Hepatocyte (in vitro differentiated cells): Measurements from ENCODE around the gene MAN1C1. TPM values are rescaled to one million over a fixed set of nuclear protein-coding genes. Genes with fewer than 3 reads are reported as not detected.
A peak's percentile ranks its signal among the peaks of the same experiment; 100 is the strongest.

ENCODE experiments used
- DNase-seq: peaks from one replicate; pipeline ENCODE4 v3.0.0-alpha.2; 2016; ENCODE audit warnings: low spot score
- H2AFZ ChIP-seq: fragments of 200-600 bp; sonication (generic); 2 replicates; pipeline ENCODE4 v1.6.0; 2016; ENCODE audit warnings: antibody characterized with exemption, mild to moderate bottlenecking
- H3K27ac ChIP-seq: fragments of 200-600 bp; sonication (generic); 2 replicates; pipeline ENCODE4 v1.5.1; 2016; ENCODE audit warnings: mild to moderate bottlenecking
- H3K27me3 ChIP-seq: fragments of 200-600 bp; sonication (generic); 2 replicates; pipeline ENCODE4 v1.6.1; 2016
- H3K36me3 ChIP-seq: fragments of 200-600 bp; sonication (generic); replicated peaks from 2 replicates; pipeline ENCODE4 v1.5.1; 2016; ENCODE audit warnings: low read depth; ENCODE audit not compliant: insufficient read depth
- H3K4me1 ChIP-seq: fragments of 200-600 bp; sonication (generic); 2 replicates; pipeline ENCODE4 v1.5.1; 2016; ENCODE audit warnings: mild to moderate bottlenecking, moderate library complexity; ENCODE audit not compliant: insufficient read depth
- H3K4me2 ChIP-seq: fragments of 200-600 bp; sonication (generic); 2 replicates; pipeline ENCODE4 v1.6.0; 2016
- H3K4me3 ChIP-seq: fragments of 200-600 bp; sonication (generic); 2 replicates; pipeline ENCODE4 v1.5.1; 2016; ENCODE audit warnings: mild to moderate bottlenecking
- H3K79me2 ChIP-seq: fragments of 200-600 bp; sonication (generic); 2 replicates; pipeline ENCODE4 v1.6.0; 2017; ENCODE audit warnings: mild to moderate bottlenecking
- H3K9me2 ChIP-seq: fragments of 200-600 bp; sonication (generic); replicated peaks from 2 replicates; pipeline ENCODE4 v1.6.0; 2017; ENCODE audit warnings: mild to moderate bottlenecking; ENCODE audit not compliant: insufficient read depth
- H3K9me3 ChIP-seq: fragments of 200-600 bp; sonication (generic); 2 replicates; pipeline ENCODE4 v1.5.1; 2016; ENCODE audit warnings: low read depth, mild to moderate bottlenecking
- H4K20me1 ChIP-seq: fragments of 200-600 bp; sonication (generic); 2 replicates; pipeline ENCODE4 v1.6.0; 2016; ENCODE audit warnings: mild to moderate bottlenecking; ENCODE audit not compliant: insufficient read depth, poor library complexity, severe bottlenecking
- EZH2 ChIP-seq: fragments of 200-600 bp; sonication (generic); IDR thresholded peaks from 2 replicates; pipeline ENCODE4 v1.6.1; 2016; ENCODE audit warnings: antibody characterized with exemption, mild to moderate bottlenecking, borderline replicate concordance
- EZH2phosphoT487 ChIP-seq: fragments of 200-600 bp; sonication (generic); IDR thresholded peaks from one replicate; pipeline ENCODE4 v1.6.1; 2018; ENCODE audit warnings: antibody characterized with exemption, mild to moderate bottlenecking, low read depth, moderate library complexity; ENCODE audit not compliant: unreplicated experiment, severe bottlenecking
- WGBS: methylation state at CpG from one replicate; pipeline ENCODE4 v1.1.6; 2016; ENCODE audit warnings: low lambda C conversion rate; ENCODE audit errors: missing lambda C conversion rate; 5-methylcytosine and 5-hydroxymethylcytosine counted together
- polyA plus RNA-seq: library from polyadenylated mRNA; unstranded; fragments of >200 nt; fragmentation: Nextera tagmentation; extraction: Ambion mirVana; gene quantifications from 2 replicates; pipeline ENCODE4 v1.2.1, GENCODE V29; 2016
- total RNA-seq: library from RNA; depleted of rRNA; stranded (reverse); fragments of >200 nt; gene quantifications from 2 replicates; pipeline ENCODE4 v1.2.3, GENCODE V29; 2014
- TF ChIP-seq, protein P1 (sequence below): fragments of 200-600 bp; sonication (generic); IDR thresholded peaks from 2 replicates; pipeline ENCODE4 v1.5.1; 2016; ENCODE audit warnings: antibody characterized with exemption, mild to moderate bottlenecking; ENCODE audit not compliant: poor library complexity

MAN1C1 gene
- total and polyA plus RNA-seq, 2 experiments from 2014 or later = 20.6 to 29.3 TPM

DNA sequence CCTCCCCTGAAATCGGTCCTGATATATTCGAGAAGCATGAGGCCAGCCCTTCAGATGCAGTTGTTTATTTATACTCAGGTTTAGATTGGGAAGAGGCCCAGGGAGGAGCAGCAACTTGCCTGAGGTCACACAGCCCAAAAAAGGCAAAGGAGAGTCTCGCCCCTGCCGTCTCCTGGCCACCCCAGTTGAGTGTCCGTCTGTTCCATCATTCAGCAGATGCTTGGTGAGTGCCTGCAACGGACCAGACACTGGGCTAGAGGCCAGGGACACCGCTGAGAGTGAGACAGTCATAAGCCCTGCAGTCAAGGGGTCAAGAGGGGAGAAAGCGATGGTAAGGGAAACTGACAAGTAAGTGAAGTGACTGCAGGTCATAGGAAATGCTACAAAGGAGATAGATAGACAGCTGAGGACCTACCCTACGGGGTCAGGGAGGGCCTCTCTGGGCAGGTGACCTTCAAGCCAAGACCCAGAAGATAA is 168.0 kb downstream of the MAN1C1 start:
- TF ChIP-seq EZH2phosphoT487 (no peak), EZH2 (no peak)
- TF ChIP-seq, protein P1, sequence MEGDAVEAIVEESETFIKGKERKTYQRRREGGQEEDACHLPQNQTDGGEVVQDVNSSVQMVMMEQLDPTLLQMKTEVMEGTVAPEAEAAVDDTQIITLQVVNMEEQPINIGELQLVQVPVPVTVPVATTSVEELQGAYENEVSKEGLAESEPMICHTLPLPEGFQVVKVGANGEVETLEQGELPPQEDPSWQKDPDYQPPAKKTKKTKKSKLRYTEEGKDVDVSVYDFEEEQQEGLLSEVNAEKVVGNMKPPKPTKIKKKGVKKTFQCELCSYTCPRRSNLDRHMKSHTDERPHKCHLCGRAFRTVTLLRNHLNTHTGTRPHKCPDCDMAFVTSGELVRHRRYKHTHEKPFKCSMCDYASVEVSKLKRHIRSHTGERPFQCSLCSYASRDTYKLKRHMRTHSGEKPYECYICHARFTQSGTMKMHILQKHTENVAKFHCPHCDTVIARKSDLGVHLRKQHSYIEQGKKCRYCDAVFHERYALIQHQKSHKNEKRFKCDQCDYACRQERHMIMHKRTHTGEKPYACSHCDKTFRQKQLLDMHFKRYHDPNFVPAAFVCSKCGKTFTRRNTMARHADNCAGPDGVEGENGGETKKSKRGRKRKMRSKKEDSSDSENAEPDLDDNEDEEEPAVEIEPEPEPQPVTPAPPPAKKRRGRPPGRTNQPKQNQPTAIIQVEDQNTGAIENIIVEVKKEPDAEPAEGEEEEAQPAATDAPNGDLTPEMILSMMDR = no peak
- DNase-seq = no peak
- 64% methylated on average over 9 of the region's 9 CpGs for WGBS
- Histone ChIP-seq H3K9me3 (no peaks in the 10 kb centered on the region), H3K4me1 (peaks cover 41% of the 10 kb centered on the region), H3K27ac (peak overlapping the region; percentile 56), H3K79me2 (no peaks in the 10 kb centered on the region), H3K4me3 (no peak overlapping the region), H3K36me3 (no peaks in the 10 kb centered on the region), H3K27me3 (no peaks in the 10 kb centered on the region), H4K20me1 (no peaks in the 10 kb centered on the region), H3K4me2 (no peak overlapping the region), H3K9me2 (no peaks in the 10 kb centered on the region), H2AFZ (no peak overlapping the region)

DNA sequence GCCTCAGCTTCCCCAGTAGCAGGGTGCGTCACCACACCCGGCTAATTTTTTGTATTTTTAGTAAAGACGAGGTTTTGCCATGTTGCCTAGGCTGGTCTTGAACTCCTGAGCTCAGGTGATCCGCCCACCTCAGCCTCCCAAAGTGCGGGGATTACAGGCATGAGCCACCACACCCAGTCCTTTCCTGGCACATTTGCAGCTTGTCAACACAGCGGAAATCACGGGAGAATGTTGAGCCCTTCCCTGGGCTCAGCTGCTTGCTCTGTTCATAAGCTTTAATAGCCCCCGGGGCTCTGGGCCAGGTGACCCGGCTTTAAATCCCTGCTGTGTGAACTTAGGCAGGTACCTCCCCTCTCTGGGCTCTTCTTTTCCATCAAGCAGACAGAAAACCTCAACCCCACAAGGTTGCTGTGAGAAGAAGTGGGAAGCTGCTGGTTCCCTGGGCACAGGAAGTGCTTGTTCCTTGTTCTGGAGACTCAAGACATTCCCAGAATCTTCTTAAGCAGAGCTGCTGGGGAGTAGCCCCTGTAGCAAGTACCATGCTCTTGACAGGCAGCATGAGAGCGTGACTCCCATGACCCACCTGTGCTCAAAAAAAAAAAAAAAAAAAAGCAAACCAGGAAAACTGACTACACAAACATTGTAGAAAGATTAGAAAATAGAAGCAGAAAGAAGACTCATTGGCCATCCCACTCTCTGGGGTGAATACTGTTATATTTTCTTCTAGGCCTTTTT is 168.9 kb downstream of the MAN1C1 start:
- no peaks in the 10 kb centered on the region for H3K36me3 ChIP-seq
- no peak overlapping the region for H2AFZ ChIP-seq
- no peaks in the 10 kb centered on the region for H4K20me1 ChIP-seq
- peaks cover 32% of the 10 kb centered on the region for H3K4me1 ChIP-seq
- no peak overlapping the region for H3K4me3 ChIP-seq
- no peak for DNase-seq
- no peaks in the 10 kb centered on the region for H3K9me3 ChIP-seq
- TF ChIP-seq EZH2 (no peak), EZH2phosphoT487 (no peak)
- TF ChIP-seq, protein P1 = no peak
- no peak overlapping the region for H3K4me2 ChIP-seq
- peak overlapping the region; percentile 56 for H3K27ac ChIP-seq
- WGBS = 77% methylated on average over 10 of the region's 10 CpGs
- H3K27me3 ChIP-seq = no peaks in the 10 kb centered on the region
- H3K9me2 ChIP-seq = no peaks in the 10 kb centered on the region
- no peaks in the 10 kb centered on the region for H3K79me2 ChIP-seq

DNA sequence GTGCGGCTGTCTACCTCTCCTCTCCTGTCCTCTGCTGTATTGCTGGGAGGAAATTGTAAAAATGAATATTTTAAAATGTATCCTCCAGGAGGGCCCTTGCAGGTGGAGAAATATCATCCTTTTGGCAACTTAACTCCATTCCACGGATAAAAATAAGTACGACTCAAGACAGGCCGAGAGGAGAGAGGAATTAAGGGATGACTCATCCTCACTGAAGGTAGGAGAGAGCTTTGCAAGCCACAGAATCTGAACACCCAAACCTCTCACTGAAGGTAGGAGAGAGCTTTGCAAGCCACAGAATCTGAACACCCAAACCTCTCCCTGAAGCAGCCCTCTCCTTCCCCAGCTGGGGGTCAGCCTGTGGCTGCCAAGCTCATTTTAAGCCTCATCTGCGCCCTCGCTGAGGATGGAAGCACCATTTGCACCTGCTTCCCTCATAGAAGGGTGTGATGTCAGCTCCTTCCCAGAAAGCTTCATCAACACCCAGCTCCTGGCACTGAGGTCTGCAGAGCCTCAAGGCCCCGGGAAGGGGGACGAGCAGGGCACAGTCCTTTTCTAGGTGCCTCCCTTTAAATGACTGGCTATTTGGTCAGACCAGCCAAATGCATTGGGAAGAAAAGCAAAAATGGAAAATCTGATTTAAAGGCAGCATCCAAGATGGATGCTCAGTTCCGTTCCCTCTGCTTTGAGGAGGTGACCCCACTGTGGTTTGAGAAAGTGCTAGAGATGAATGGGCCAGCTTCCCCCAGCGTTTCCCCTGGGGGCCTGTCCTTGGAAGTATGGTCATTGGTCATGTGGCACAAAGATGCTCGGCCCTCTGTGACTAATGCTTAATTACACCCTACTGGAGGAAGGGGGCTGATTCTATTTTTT is 170.5 kb downstream of the MAN1C1 start:
- no peak overlapping the region for H2AFZ ChIP-seq
- H3K4me1 ChIP-seq = peaks cover 26% of the 10 kb centered on the region
- TF ChIP-seq EZH2phosphoT487 (no peak), EZH2 (no peak)
- TF ChIP-seq, protein P1 = no peak
- H3K27ac ChIP-seq = peak overlapping the region; percentile 56
- H3K9me2 ChIP-seq = no peaks in the 10 kb centered on the region
- no peaks in the 10 kb centered on the region for H3K9me3 ChIP-seq
- no peaks in the 10 kb centered on the region for H3K36me3 ChIP-seq
- no peaks in the 10 kb centered on the region for H3K79me2 ChIP-seq
- H3K27me3 ChIP-seq = no peaks in the 10 kb centered on the region
- DNase-seq = no peak
- H3K4me2 ChIP-seq = no peak overlapping the region
- 72% methylated on average over 11 of the region's 11 CpGs for WGBS
- no peaks in the 10 kb centered on the region for H4K20me1 ChIP-seq
- H3K4me3 ChIP-seq = no peak overlapping the region
